Upper lobe of left lung (tissue), 6 donors: ENCODE data around the gene ARMC6. TPM values are rescaled to one million over a fixed set of nuclear protein-coding genes. Genes with fewer than 3 reads are reported as not detected.

Source experiments
- ATAC-seq, 2 donors: fragments of 200-7000 bp; cut with Tn5 transposase; one replicate each; pipeline ENCODE4 v1.9.1; 2022; ENCODE audit warnings: mild to moderate bottlenecking in 2 of 2, moderate library complexity in 2 of 2; ENCODE audit not compliant: low FRiP score in 2 of 2
- DNase-seq, 2 donors: peaks; one replicate each; pipeline ENCODE4 v3.0.0-alpha.2; 2019 to 2020
- H3K27ac ChIP-seq, 4 donors: fragments of 200-600 bp; sonication (generic); one replicate each; pipeline ENCODE4 v1.5.1; 2016 to 2019
- H3K27me3 ChIP-seq, 4 donors: fragments of 200-600 bp; sonication (generic); one replicate each; pipeline ENCODE4 v1.5.1; 2017 to 2019
- H3K36me3 ChIP-seq, 4 donors: fragments of 200-600 bp; sonication (generic); one replicate each; pipeline ENCODE4 v1.5.1; 2016 to 2019
- H3K4me1 ChIP-seq, 4 donors: fragments of 200-600 bp; sonication (generic); one replicate each; pipeline ENCODE4 v1.5.1; 2018 to 2019
- H3K4me3 ChIP-seq, 4 donors: fragments of 200-600 bp; sonication (generic); one replicate each; pipeline ENCODE4 v1.5.1; 2017 to 2019; ENCODE audit warnings: mild to moderate bottlenecking in 2 of 4, moderate library complexity in 1 of 4
- H3K9me3 ChIP-seq, 4 donors: fragments of 200-600 bp; sonication (generic); one replicate each; pipeline ENCODE4 v1.5.1; 2018 to 2019
- CTCF ChIP-seq, 6 experiments: fragments of 450-650 bp in 4 of 6; fragments of 200-600 bp in 2 of 6; sonication (generic) in 2 of 6; IDR thresholded peaks; one replicate each; pipeline ENCODE4 v1.5.1; 2016 to 2019; ENCODE audit warnings: antibody characterized with exemption in 6 of 6
- EP300 ChIP-seq, 4 donors: sonication (generic); formaldehyde crosslinking; IDR thresholded peaks; one replicate each; pipeline ENCODE4 v1.5.1; 2017; ENCODE audit warnings: antibody characterized with exemption in 4 of 4, control low read depth in 2 of 4
- POLR2A ChIP-seq, 4 donors: fragments of 450-650 bp; IDR thresholded peaks; one replicate each; pipeline ENCODE4 v1.5.1; 2016 to 2017; ENCODE audit warnings: antibody characterized with exemption in 4 of 4, mild to moderate bottlenecking in 2 of 4
- POLR2AphosphoS5 ChIP-seq, 2 donors: sonication (generic); formaldehyde crosslinking; IDR thresholded peaks; one replicate each; pipeline ENCODE4 v1.5.1; 2017; ENCODE audit warnings: antibody characterized with exemption in 2 of 2
- WGBS, 2 donors: methylation state at CpG; one replicate each; pipeline ENCODE4 v1.1.5; 2017 to 2018; 5-methylcytosine and 5-hydroxymethylcytosine counted together
- total RNA-seq, 6 donors: library from RNA; depleted of rRNA in 4 of 6; stranded (reverse); fragments of >200 nt in 4 of 6; gene quantifications; one replicate each; pipeline versions ENCODE4 v1.1.0 to v1.2.1, GENCODE V29; 2016 to 2021
- donor health status: DM: no; HTN: no; CAD: no; lungs with moderate emphysema.
- donor health status: DM: no; HTN: yes; CAD: no; lungs with severe emphysema.

Gene ARMC6
- total RNA-seq, 6 donors from 2014 or later = 14.1 to 46.5 (median 26.8) TPM

- no peak for ATAC-seq
- no peaks in the 10 kb centered on the region for H3K27me3 ChIP-seq
- 70 to 76% methylated on average over 10 of the region's 10 CpGs for WGBS, 2 donors
- DNase-seq = no peak
- no peak overlapping the region for H3K4me3 ChIP-seq
- TF ChIP-seq POLR2A (IDR thresholded peaks at IDR 0.05) = no peak
- TF ChIP-seq CTCF (IDR thresholded peaks at IDR 0.05) = no peak
- TF ChIP-seq EP300 (IDR thresholded peaks at IDR 0.05) = no peak
- H3K4me1 ChIP-seq = peaks cover 0 to 3% (median 0%) of the 10 kb centered on the region in 4 donors
- no peaks in the 10 kb centered on the region for H3K9me3 ChIP-seq
- no peak overlapping the region for H3K27ac ChIP-seq
- H3K36me3 ChIP-seq = peaks cover 11 to 58% (median 45%) of the 10 kb centered on the region in 4 donors
Observed at GRCh38 chr19:18993115-18993514, 40.3 kb upstream of the ARMC6 start.

- no peak overlapping the region for H3K27ac ChIP-seq
- DNase-seq (peak in 1 of 2 donors; percentile 39), ATAC-seq (peak; percentile 70 to 72)
- no peak overlapping the region for H3K4me3 ChIP-seq
- H3K4me1 ChIP-seq = peaks cover 0 to 13% (median 3%) of the 10 kb centered on the region in 4 donors
- no peaks in the 10 kb centered on the region for H3K9me3 ChIP-seq
- TF ChIP-seq EP300 (IDR thresholded peaks at IDR 0.05) (no peak), POLR2A (IDR thresholded peaks at IDR 0.05) (no peak), CTCF (IDR thresholded peaks at IDR 0.05) (peak in 3 of 6 experiments; percentile 19 to 35 (median 24)), POLR2AphosphoS5 (IDR thresholded peaks at IDR 0.05) (peak; percentile 29 to 32)
- H3K36me3 ChIP-seq = peaks cover 13 to 76% (median 60%) of the 10 kb centered on the region in 4 donors
- WGBS, 2 donors = 55 to 71% methylated on average over 5 of the region's 5 CpGs
- no peaks in the 10 kb centered on the region for H3K27me3 ChIP-seq
Observed at GRCh38 chr19:18995804-18996241, 37.6 kb upstream of the ARMC6 start.

- 87% methylated on average over 10 of the region's 10 CpGs for WGBS, 2 donors
- TF ChIP-seq POLR2AphosphoS5 (IDR thresholded peaks at IDR 0.05) (no peak), CTCF (IDR thresholded peaks at IDR 0.05) (no peak), EP300 (IDR thresholded peaks at IDR 0.05) (no peak), POLR2A (IDR thresholded peaks at IDR 0.05) (no peak)
- peaks cover 14 to 76% (median 61%) of the 10 kb centered on the region in 4 donors for H3K36me3 ChIP-seq
Observed at GRCh38 chr19:18996351-18996750, 37.1 kb upstream of the ARMC6 start.

GRCh38 chr19:18996796-18997394 lies 36.5 kb upstream of the ARMC6 start:
- no peaks in the 10 kb centered on the region for H3K27me3 ChIP-seq
- H3K4me3 ChIP-seq = no peak overlapping the region
- no peaks in the 10 kb centered on the region for H3K9me3 ChIP-seq
- TF ChIP-seq CTCF (IDR thresholded peaks at IDR 0.05) (no peak), POLR2A (IDR thresholded peaks at IDR 0.05) (no peak), EP300 (IDR thresholded peaks at IDR 0.05) (no peak)
- ATAC-seq = no peak
- peaks cover 14 to 77% (median 62%) of the 10 kb centered on the region in 4 donors for H3K36me3 ChIP-seq
- WGBS, 2 donors = 86 to 87% methylated on average over 6 of the region's 6 CpGs
- DNase-seq = no peak
- H3K27ac ChIP-seq = no peak overlapping the region
- H3K4me1 ChIP-seq = peaks cover 0 to 13% (median 3%) of the 10 kb centered on the region in 4 donors

More at GRCh38 chr19:18996351-18996750, 37.1 kb upstream of the ARMC6 start:
- no peaks in the 10 kb centered on the region for H3K9me3 ChIP-seq
- H3K27me3 ChIP-seq = no peaks in the 10 kb centered on the region
- H3K4me1 ChIP-seq = peaks cover 0 to 13% (median 3%) of the 10 kb centered on the region in 4 donors
- no peak overlapping the region for H3K4me3 ChIP-seq
- DNase-seq = no peak
- no peak for ATAC-seq
- no peak overlapping the region for H3K27ac ChIP-seq

GRCh38 chr19:18998276-18998675 lies 35.1 kb upstream of the ARMC6 start:
- TF ChIP-seq POLR2A (IDR thresholded peaks at IDR 0.05) = no peak
- TF ChIP-seq CTCF (IDR thresholded peaks at IDR 0.05) = no peak
- no peak for TF ChIP-seq EP300 (IDR thresholded peaks at IDR 0.05)
- TF ChIP-seq POLR2AphosphoS5 (IDR thresholded peaks at IDR 0.05) = no peak
- peaks cover 13 to 76% (median 60%) of the 10 kb centered on the region in 4 donors for H3K36me3 ChIP-seq
- WGBS, 2 donors = 89 to 91% methylated on average over 8 of the region's 8 CpGs
- H3K4me3 ChIP-seq = no peak overlapping the region
- no peaks in the 10 kb centered on the region for H3K27me3 ChIP-seq
- DNase-seq (no peak), ATAC-seq (no peak)
- H3K9me3 ChIP-seq = no peaks in the 10 kb centered on the region
- no peak overlapping the region for H3K27ac ChIP-seq
- peaks cover 0 to 13% (median 3%) of the 10 kb centered on the region in 4 donors for H3K4me1 ChIP-seq
